Fibroblast of skin of scalp (primary cell): ENCODE measurements around the gene DNAH9.
"Not testable (repeated sequence)": the region's sequence is repeated elsewhere in the genome, so short reads cannot be mapped to it uniquely, and the experiment has no call there.

Source experiments
- DNase-seq: peaks from one replicate; pipeline ENCODE4 v3.0.0-alpha.2; 2013

Gene DNAH9

GRCh38 chr17:11924076-11924475 is 325.8 kb downstream of the DNAH9 start:
- no peak for DNase-seq

DNA sequence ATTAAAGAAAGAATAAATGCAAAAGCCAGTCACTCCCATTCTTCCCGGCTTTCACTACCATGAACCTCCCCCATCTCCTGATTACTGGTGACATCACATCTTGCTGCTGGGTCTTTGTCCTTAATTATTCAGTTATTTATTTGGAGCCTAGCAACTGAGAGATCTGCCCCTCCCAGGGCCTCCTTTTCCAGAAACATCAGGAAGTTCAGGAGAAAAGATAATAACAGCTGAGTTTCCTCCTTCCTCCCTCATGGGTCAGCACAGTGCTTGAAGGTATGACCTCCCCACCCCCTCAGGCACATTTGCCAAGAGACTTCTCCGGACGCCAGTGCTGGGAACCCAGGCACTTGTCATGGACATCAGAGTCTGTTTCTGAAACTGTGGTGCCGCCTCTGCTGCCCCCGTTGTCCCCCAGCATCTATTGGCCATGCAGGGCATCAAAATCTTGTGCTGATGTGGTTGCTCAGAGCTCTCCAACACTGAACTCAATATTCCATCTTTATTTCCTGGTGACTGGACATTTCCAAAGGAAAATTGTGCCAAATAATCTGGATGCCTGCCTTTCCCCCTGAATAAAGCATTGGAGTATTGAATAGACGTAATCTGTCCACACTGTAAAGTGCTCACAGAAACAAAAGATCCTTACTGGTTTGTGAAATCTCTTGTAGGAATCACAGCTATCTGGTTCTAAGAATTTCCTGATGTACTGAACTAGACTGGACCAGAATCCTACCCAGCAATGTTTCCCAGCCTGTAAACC is 327.2 kb downstream of the DNAH9 start:
- no peak for DNase-seq

DNA sequence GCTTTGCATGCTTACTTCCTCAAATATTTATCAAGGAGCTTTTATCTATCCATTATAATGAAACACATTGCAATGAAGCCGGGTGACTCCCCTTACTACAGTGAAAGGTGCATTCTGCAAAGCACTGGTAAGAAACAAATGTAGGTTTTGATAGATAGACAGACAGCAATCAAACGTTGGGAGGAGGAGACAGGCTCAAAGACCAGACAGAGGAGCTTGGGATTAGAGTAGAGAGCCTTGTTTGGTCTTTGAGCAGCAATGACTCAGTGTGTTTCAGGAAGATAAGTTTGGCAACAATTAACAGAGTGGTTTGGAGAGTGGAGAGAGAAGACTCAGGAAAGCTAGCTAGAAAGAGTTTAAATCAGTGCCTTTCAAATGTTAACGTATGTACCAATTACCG is 330.2 kb downstream of the DNAH9 start:
- DNase-seq = no peak

DNA sequence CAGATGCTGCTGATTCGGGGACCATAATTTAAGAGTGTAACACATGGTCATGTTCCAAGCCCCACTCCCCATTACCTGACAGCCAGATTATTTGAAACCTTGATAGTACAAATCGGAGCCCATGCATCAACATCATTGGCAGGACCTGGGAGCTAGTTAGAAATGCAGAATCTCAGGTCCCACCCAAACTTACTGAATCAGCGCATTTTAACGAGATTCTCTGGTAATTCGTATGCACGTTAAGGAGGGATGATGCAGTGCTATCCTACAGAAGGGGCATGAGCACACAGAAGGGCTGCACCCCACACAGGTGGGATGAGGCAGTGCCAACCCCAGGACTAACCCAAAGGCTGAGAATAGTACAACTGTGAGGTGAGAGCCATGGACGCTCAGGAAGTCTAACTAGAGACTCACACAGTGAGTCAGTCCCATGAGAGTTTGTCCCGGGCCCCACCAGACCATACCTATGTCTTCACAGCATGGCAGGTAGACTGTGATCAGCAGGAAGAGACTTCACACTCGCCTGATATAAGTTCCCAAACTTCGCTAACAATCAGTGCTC is 334.1 kb downstream of the DNAH9 start:
- no peak for DNase-seq

DNA sequence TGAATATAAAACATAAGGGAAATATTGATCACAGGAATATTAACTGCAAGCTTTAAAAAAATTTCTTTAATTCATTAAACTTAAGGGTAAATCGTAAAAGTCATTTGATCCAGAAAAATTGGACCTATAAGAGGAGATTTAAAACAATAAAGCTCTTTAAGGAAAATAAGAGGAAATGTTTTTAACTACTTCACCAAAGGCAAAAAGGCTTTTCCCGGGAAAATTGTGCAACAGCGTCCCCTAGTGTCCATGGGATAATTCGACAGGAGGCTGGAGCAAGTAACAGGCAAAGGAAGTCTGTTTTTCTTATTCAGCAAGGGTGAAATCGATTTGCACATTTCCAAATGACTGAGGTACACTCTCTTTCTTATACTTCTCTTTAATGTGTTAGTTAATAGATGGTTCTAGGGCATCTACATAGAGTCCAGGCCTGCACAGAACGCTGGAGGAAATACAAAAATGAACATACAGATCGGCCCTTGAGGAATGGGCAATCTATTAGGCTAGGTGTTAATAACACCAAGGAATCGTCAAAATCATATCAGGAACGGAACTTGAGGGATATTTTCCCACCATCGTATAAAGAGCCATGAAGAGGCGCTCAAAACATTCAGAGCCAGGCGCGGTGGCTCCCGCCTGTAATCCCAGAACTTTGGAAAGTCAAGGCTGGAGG is 337.6 kb downstream of the DNAH9 start:
- DNase-seq = peak; percentile 53

DNA sequence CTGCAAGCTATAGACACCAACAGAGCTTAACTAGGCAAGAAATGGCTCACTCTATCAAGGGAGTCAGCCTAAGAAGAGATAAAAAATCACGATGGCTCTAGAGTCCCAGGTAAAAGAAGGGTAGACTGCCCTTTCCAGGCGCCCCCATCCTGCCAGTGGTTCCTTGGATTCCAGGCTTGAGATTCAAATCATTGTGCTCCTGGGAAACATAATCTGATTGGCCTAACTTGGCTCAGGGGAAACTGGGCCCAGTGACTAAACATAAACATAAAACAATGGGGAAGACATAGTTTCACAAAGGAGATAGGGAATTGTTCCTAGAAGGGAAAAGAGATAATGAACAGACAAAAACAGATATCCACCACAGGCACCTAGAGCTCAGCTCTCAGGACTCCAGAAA is 342.6 kb downstream of the DNAH9 start:
- no peak for DNase-seq

GRCh38 chr17:11943086-11943485 is 344.8 kb downstream of the DNAH9 start:
- DNase-seq = not testable (repeated sequence)

- DNase-seq = no peak
Measured at GRCh38 chr17:11943759-11944347, 345.6 kb downstream of the DNAH9 start.

- no peak for DNase-seq
Measured at GRCh38 chr17:11944587-11944986, 346.3 kb downstream of the DNAH9 start.

- peak; percentile 53 for DNase-seq
Measured at GRCh38 chr17:11948789-11949188, 350.5 kb downstream of the DNAH9 start.

- DNase-seq = not testable (repeated sequence)
Measured at GRCh38 chr17:11949571-11949970, 351.3 kb downstream of the DNAH9 start.

DNA sequence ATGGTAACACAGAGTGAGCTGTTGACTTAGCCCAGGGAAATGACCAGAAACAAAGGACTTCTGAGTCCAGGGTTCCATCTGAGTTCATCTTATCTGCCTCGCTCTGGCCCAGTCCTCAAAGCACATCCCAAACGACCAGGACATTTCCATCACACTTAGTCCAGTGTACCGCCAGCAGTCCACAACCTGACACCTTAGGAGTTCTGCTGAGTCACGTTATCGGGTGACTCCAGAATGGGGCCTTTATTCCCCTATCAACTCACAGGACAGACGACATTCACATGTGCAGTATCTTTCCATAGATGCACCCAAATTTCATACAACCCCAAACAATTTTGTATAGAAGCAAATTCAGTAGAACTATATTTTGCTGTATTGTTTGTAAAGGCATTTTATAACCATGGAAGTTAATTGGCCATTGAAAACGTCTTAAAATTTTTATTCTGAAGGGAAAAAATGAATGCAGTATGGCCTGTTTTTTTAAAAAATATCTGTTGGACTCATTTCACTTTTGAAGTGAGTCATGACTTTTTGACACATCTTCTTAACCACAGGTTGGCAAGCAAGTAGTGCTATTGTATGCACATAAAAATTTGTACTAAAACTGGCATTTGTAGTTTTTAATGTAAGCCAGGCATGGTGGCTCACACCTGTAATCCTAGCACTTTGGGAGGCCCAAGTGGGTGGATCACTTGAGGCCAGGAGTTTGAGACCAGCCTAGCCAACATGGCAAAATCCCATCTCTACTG is 352.7 kb downstream of the DNAH9 start:
- DNase-seq = no peak

DNA sequence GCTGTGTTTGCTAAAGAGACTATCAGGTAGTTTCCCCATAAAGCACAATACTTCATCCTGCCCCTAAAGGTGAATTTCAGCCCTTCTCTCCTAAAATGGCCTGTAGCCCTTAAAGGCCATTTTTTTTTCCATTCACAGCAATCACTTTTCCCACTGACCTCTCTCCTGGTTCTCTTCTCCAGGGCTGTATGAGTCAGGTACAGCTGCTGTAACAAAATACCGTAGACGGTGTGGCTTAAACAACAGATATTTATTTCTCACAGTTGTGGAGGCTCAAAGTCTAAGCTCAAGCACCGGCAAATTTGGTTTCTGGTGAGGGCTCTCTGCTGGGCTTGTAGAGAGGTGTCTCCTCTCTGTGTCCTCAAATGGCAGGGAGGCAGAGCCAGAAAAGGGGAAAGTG is 354.3 kb downstream of the DNAH9 start:
- DNase-seq = no peak

GRCh38 chr17:11953924-11954323 is 355.7 kb downstream of the DNAH9 start:
- DNase-seq = no peak

GRCh38 chr17:11954936-11955335 is 356.7 kb downstream of the DNAH9 start:
- no peak for DNase-seq

DNA sequence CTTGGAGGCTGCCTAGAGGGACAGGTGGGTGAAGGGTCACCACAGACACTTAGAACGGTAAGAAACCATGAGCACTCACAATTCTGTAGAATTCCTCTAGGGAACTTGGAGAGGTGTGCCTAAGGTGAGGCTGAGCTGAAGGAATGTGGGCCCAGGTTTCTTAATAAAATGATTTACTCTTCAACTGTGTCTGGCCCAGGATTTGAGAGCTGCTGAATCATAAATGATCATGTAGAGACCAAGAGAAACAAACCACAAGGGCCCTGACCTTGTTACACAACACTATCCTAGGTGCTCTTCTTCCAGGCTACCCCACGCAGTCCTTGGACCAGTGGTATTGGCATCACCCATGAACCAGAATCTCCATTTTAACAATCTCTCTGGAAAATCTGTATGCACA is 371.3 kb downstream of the DNAH9 start:
- no peak for DNase-seq

- DNase-seq = not testable (repeated sequence)
Measured at GRCh38 chr17:11972741-11973140, 374.5 kb downstream of the DNAH9 start.

- DNase-seq = no peak
Measured at GRCh38 chr17:11979795-11980194, 381.5 kb downstream of the DNAH9 start.

GRCh38 chr17:11980813-11981212 is 382.5 kb downstream of the DNAH9 start:
- DNase-seq = no peak

GRCh38 chr17:11981862-11982261 is 383.6 kb downstream of the DNAH9 start:
- no peak for DNase-seq

- DNase-seq = no peak
Measured at GRCh38 chr17:11986179-11986941, 388.1 kb downstream of the DNAH9 start.

DNA sequence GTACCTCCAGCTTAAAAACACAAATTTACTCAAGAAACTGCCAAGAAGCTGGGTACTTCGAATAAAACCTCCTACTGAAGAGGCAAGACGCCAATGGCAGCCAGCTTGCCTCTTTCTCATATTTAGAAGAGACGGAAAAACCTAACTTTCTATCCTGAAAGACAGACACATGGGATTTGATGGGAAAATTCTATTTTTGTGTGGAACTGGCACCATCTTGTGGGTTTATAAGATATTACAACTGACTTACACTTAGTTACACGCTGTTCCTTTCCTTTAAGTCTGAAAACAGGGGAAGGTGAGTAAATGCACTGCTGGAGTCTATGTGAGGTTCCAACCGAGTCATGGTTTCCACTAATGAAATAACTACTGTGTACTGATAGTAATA is 388.7 kb downstream of the DNAH9 start:
- DNase-seq = peak; percentile 50
